HepG2 (cell line): Measurements from ENCODE around the gene RNU6-1.

Experiments used
- CEBPB ChIP-seq: IDR thresholded peaks from 2 replicates; pipeline ENCODE4 v1.6.1; 2011; ENCODE audit warnings: low read depth, low read length, improper control_type of control experiment, borderline replicate concordance
- CTCF ChIP-seq: sonication (generic); formaldehyde crosslinking; IDR thresholded peaks from 2 replicates; pipeline ENCODE4 v1.5.0; 2020; ENCODE audit warnings: mild to moderate bottlenecking, missing genetic modification reagents, moderate library complexity
- FOSL1 ChIP-seq: sonication (generic); formaldehyde crosslinking; IDR thresholded peaks from 2 replicates; pipeline ENCODE4 v1.9.0; 2021; ENCODE audit warnings: missing genetic modification reagents, borderline replicate concordance
- GABPA ChIP-seq, 2 experiments: IDR thresholded peaks; 2 replicates each; pipeline ENCODE4 v1.6.1; 2011 to 2016; ENCODE audit warnings: low read depth in 2 of 2, low read length in 1 of 2, missing biosample characterization in 1 of 2, missing genetic modification characterization in 1 of 2
- HIC2 ChIP-seq: sonication (generic); formaldehyde crosslinking; IDR thresholded peaks from 2 replicates; pipeline ENCODE4 v1.9.0; 2022; ENCODE audit warnings: low read depth, missing genetic modification reagents
- MAFG ChIP-seq: sonication (generic); formaldehyde crosslinking; IDR thresholded peaks from 2 replicates; pipeline ENCODE4 v1.5.1; 2020; ENCODE audit warnings: mild to moderate bottlenecking, missing genetic modification reagents
- MYC ChIP-seq: sonication (generic); formaldehyde crosslinking; IDR thresholded peaks from 2 replicates; pipeline ENCODE4 v1.9.0; 2021; ENCODE audit warnings: missing genetic modification reagents, borderline replicate concordance
- NR2C2 ChIP-seq: sonication (generic); formaldehyde crosslinking; IDR thresholded peaks from 2 replicates; pipeline ENCODE4 v1.4.0; 2020; ENCODE audit warnings: missing genetic modification reagents, mild to moderate bottlenecking, moderate library complexity, borderline replicate concordance
- PBX2 ChIP-seq: IDR thresholded peaks from 2 replicates; pipeline ENCODE4 v1.6.1; 2016; ENCODE audit warnings: control low read depth
- TBL1XR1 ChIP-seq: fragments of 150-350 bp; IDR thresholded peaks from 2 replicates; pipeline ENCODE4 v1.6.1; 2014; ENCODE audit warnings: borderline replicate concordance, low read length; ENCODE audit not compliant: partially characterized antibody
- ZNF207 ChIP-seq: fragments of 450-650 bp; IDR thresholded peaks from 2 replicates; pipeline ENCODE4 v1.6.1; 2016; ENCODE audit warnings: antibody characterized with exemption, borderline replicate concordance
- ZNF414 ChIP-seq: sonication (generic); formaldehyde crosslinking; IDR thresholded peaks from 2 replicates; pipeline ENCODE4 v1.5.0; 2020; ENCODE audit warnings: missing genetic modification reagents
- ZNF572 ChIP-seq: sonication (generic); formaldehyde crosslinking; IDR thresholded peaks from 2 replicates; pipeline ENCODE4 v1.5.1; 2020; ENCODE audit warnings: mild to moderate bottlenecking, missing genetic modification reagents
- ZSCAN29 ChIP-seq: sonication (generic); formaldehyde crosslinking; conservative IDR thresholded peaks from 2 replicates; pipeline ENCODE4 v1.4.0; 2020; ENCODE audit warnings: mild to moderate bottlenecking, missing genetic modification reagents

- TF ChIP-seq FOSL1 (CRISPR knock-in tag) (no peak), GABPA (IDR thresholded peaks at IDR 0.05; ENCODE audit: low read depth, low read length) (no peak), GABPA (CRISPR knock-in tag; IDR thresholded peaks at IDR 0.05; ENCODE audit: low read depth) (no peak), ZNF414 (CRISPR knock-in tag) (no peak), MAFG (no peak), HIC2 (CRISPR knock-in tag) (no peak), PBX2 (CRISPR knock-in tag) (no peak), ZNF572 (CRISPR knock-in tag) (no peak), ZNF207 (no peak), ZSCAN29 (CRISPR knock-in tag) (no peak), CTCF (no peak), CEBPB (no peak), TBL1XR1 (no peak), MYC (CRISPR knock-in tag) (no peak), NR2C2 (no peak)
Measured at GRCh38 chr15:67865766-67866165, 25.9 kb upstream of the RNU6-1 start.
